Measurements from ENCODE around the gene TTN.

TTN gene

DNA sequence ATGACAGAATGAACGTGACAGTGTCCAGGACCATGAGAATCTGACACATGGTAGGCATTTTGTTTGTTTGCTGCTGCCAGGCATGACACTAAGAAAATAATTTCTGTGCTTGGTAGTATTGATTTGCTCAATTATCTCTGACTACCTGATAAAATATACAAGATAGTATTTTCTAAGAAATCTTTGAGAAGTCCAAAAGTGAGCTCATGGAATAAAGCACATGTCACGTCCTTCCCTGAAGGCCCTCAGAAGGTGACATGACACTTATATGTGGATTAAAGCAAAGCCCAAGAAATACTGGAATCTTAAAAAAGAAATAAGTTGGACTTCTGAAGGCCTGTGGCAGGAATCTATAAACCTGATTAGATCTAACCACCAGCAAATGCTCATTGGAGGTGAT lies 3.8 kb upstream of the TTN start:
- H3K9me3 ChIP-seq (ENCODE audit: control insufficient read depth, insufficient read depth, low read length), result no peaks in the 10 kb centered on the region
- H3K27me3 ChIP-seq (ENCODE audit: control insufficient read depth, insufficient read depth, low read length), result no peaks in the 10 kb centered on the region
- H3K4me1 ChIP-seq (ENCODE audit: control insufficient read depth, insufficient read depth, low read length), result no peaks in the 10 kb centered on the region
- H3K36me3 ChIP-seq (ENCODE audit: control insufficient read depth, insufficient read depth, low read length), result no peaks in the 10 kb centered on the region
- H3K27ac ChIP-seq (ENCODE audit: low read depth, low read length), result no peak overlapping the region
- H3K9ac ChIP-seq (ENCODE audit: low read depth, low read length), result no peak overlapping the region
- H3K4me3 ChIP-seq (ENCODE audit: low read depth, low read length), result no peak overlapping the region

DNA sequence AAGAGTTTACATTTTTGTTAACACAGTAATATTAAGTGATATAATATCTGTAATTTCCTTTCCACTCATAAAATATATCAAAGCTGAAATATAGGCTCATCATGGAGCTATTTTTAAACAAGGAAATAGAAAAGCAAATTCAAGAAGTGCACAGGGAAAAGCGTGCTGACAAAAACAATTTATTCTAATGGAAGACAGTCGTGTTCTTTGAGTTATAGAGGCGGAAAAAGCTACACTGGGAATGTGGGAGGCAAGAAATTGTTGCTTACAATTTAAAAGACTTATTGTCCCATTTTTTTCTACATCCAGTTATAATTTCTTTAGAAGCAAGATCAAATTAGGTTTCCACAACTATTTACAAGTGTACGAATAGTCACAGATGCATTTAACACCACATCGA lies 3.2 kb upstream of the TTN start:
- Histone ChIP-seq H3K27ac (ENCODE audit: low read depth, low read length) (no peak overlapping the region), H3K4me3 (ENCODE audit: low read depth, low read length) (no peak overlapping the region), H3K4me1 (ENCODE audit: control insufficient read depth, insufficient read depth, low read length) (no peaks in the 10 kb centered on the region), H3K9me3 (ENCODE audit: control insufficient read depth, insufficient read depth, low read length) (no peaks in the 10 kb centered on the region), H3K36me3 (ENCODE audit: control insufficient read depth, insufficient read depth, low read length) (no peaks in the 10 kb centered on the region), H3K27me3 (ENCODE audit: control insufficient read depth, insufficient read depth, low read length) (no peaks in the 10 kb centered on the region), H3K9ac (ENCODE audit: low read depth, low read length) (no peak overlapping the region)

DNA sequence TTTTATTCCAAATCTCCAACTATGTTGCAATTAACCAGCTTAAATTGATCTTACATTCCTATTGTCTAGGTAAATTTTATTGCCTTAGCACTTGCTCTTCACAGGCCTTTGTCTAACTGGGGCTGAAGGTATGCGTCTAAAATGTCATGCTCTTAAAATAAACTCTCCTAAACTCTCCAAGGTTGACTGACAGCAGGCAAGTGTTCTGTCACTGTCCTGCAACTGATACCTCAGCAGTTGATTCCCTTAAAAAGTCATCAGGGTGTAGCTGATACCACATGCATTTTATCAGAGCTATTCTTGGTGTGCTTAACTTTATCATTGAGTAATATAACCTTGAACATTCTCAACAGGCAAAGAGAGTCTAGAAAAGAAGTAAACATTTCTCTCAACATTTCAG lies 680 bp downstream of the TTN start:
- Histone ChIP-seq H3K27me3 (ENCODE audit: control insufficient read depth, insufficient read depth, low read length) (no peaks in the 10 kb centered on the region), H3K27ac (ENCODE audit: low read depth, low read length) (no peak overlapping the region), H3K36me3 (ENCODE audit: control insufficient read depth, insufficient read depth, low read length) (no peaks in the 10 kb centered on the region), H3K9me3 (ENCODE audit: control insufficient read depth, insufficient read depth, low read length) (no peaks in the 10 kb centered on the region), H3K9ac (ENCODE audit: low read depth, low read length) (no peak overlapping the region), H3K4me1 (ENCODE audit: control insufficient read depth, insufficient read depth, low read length) (no peaks in the 10 kb centered on the region), H3K4me3 (ENCODE audit: low read depth, low read length) (no peak overlapping the region)

DNA sequence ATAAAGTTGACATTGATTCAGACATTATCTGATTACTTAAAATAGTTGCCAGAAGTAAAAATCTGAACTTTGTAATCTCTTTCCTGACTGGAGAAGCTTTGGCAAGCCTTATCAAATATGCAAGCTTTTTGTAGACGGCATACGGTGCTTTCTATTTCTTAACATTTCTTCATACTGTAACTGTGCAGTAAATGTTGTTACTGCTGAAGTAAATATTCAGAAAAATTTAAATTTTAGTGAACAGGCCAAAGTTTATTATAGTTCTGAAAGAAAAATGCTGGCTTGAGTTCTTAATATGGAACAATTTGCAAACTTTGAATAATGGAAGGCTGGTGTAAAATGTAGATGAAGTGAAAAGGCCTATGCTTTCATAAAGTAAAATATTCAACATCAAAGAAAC lies 1.8 kb downstream of the TTN start:
- Histone ChIP-seq H3K36me3 (ENCODE audit: control insufficient read depth, insufficient read depth, low read length) (no peaks in the 10 kb centered on the region), H3K9me3 (ENCODE audit: control insufficient read depth, insufficient read depth, low read length) (no peaks in the 10 kb centered on the region), H3K4me1 (ENCODE audit: control insufficient read depth, insufficient read depth, low read length) (no peaks in the 10 kb centered on the region), H3K27ac (ENCODE audit: low read depth, low read length) (no peak overlapping the region), H3K4me3 (ENCODE audit: low read depth, low read length) (no peak overlapping the region), H3K27me3 (ENCODE audit: control insufficient read depth, insufficient read depth, low read length) (no peaks in the 10 kb centered on the region), H3K9ac (ENCODE audit: low read depth, low read length) (no peak overlapping the region)

DNA sequence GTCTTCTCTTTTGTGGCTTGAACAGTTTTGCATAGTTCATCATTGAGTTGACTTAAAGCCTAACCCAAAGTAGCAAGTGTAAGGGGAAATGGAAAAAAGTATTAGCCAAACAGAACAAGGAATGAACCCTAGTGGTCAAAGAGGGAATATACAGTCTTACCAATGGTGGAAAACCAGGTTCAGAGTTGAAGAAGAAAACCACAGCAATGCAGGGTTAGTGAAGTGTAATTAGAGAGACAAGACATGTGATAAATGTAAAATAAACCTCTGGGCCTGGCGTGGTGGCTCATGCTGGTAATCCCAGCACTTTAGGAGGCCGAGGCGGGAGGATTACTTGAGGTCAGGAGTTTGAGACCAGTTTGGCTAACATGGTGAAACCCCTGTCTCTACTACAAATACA lies 2.4 kb downstream of the TTN start:
- no peaks in the 10 kb centered on the region for H3K27me3 ChIP-seq (ENCODE audit: control insufficient read depth, insufficient read depth, low read length)
- H3K4me3 ChIP-seq (ENCODE audit: low read depth, low read length), result no peak overlapping the region
- no peak overlapping the region for H3K9ac ChIP-seq (ENCODE audit: low read depth, low read length)
- H3K36me3 ChIP-seq (ENCODE audit: control insufficient read depth, insufficient read depth, low read length), result no peaks in the 10 kb centered on the region
- no peaks in the 10 kb centered on the region for H3K4me1 ChIP-seq (ENCODE audit: control insufficient read depth, insufficient read depth, low read length)
- H3K9me3 ChIP-seq (ENCODE audit: control insufficient read depth, insufficient read depth, low read length), result no peaks in the 10 kb centered on the region
- H3K27ac ChIP-seq (ENCODE audit: low read depth, low read length), result no peak overlapping the region

DNA sequence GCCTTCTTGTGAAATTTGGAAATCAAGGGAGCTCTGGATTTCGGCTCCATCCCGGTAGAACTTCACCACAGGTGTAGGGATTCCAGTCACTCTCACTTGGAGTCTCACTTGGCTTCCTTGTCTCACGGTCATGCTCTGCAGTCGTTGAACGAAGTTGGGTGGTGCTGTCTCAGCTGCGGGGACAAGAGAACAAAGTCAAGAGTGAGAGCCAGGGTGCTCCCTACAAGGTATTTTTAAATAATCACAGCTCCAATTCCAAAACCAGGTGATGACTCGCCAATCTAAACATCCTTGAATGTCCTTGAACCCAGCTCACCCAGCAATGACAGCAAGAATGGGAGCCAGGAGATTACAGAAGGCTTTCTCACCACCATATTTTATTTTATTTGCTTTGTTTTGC lies 6.7 kb downstream of the TTN start:
- Histone ChIP-seq H3K27ac (ENCODE audit: low read depth, low read length) (no peak overlapping the region), H3K9me3 (ENCODE audit: control insufficient read depth, insufficient read depth, low read length) (no peaks in the 10 kb centered on the region), H3K27me3 (ENCODE audit: control insufficient read depth, insufficient read depth, low read length) (no peaks in the 10 kb centered on the region), H3K36me3 (ENCODE audit: control insufficient read depth, insufficient read depth, low read length) (no peaks in the 10 kb centered on the region), H3K4me3 (ENCODE audit: low read depth, low read length) (no peak overlapping the region), H3K9ac (ENCODE audit: low read depth, low read length) (no peak overlapping the region), H3K4me1 (ENCODE audit: control insufficient read depth, insufficient read depth, low read length) (peaks cover 5% of the 10 kb centered on the region)

DNA sequence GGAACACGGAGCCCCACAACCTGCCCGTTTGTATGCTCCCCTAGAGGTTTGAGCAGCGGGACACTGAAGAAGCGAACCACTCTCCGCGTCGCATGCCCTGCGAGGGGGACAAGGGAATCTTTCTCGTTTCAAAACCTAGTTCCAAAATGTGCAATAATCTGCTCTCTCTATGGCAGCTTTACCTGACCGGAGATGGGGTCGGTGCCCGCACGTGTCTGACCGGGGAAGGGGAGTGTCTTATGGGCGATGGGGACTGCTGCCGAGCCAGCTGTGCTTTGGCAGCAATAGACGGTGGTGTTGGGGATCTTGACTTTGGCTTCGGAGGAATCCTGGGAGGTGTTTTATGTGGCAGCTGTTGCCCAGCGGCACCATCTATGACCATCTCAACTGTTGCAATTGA lies 7.9 kb downstream of the TTN start:
- Histone ChIP-seq H3K4me1 (ENCODE audit: control insufficient read depth, insufficient read depth, low read length) (peaks cover 5% of the 10 kb centered on the region), H3K27ac (ENCODE audit: low read depth, low read length) (no peak overlapping the region), H3K4me3 (ENCODE audit: low read depth, low read length) (no peak overlapping the region), H3K27me3 (ENCODE audit: control insufficient read depth, insufficient read depth, low read length) (no peaks in the 10 kb centered on the region), H3K9ac (ENCODE audit: low read depth, low read length) (no peak overlapping the region), H3K36me3 (ENCODE audit: control insufficient read depth, insufficient read depth, low read length) (no peaks in the 10 kb centered on the region), H3K9me3 (ENCODE audit: control insufficient read depth, insufficient read depth, low read length) (no peaks in the 10 kb centered on the region)

DNA sequence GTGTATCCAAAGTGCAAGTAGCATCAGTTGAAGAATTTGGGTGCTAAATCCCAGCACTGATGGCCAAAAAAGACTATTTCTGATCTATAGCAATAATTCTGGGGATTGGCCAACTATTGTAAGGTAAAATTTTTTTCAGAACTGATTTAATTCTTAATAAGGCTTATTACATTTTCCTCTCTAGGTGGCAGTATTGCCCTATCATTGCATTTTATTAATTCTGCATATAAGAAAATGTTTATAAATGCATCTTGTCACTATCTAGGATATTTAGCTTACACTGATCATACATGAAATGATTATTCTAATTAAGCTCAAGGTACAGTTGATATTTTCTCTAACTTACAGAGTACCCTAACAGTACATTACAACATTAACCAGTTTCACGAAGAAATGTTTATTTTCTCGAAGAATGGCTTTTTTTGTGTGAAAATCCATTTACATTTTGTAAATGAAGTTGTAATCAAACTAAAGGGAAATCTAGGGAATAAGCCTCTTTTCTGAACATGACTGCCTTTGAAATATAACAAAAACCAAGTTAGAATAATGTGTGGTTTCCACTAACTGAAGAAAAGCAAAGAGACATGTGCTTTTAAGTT lies 11.0 kb downstream of the TTN start:
- Histone ChIP-seq H3K27ac (ENCODE audit: low read depth, low read length) (no peak overlapping the region), H3K9ac (ENCODE audit: low read depth, low read length) (no peak overlapping the region), H3K27me3 (ENCODE audit: control insufficient read depth, insufficient read depth, low read length) (no peaks in the 10 kb centered on the region), H3K36me3 (ENCODE audit: control insufficient read depth, insufficient read depth, low read length) (no peaks in the 10 kb centered on the region), H3K9me3 (ENCODE audit: control insufficient read depth, insufficient read depth, low read length) (no peaks in the 10 kb centered on the region), H3K4me1 (ENCODE audit: control insufficient read depth, insufficient read depth, low read length) (peaks cover 5% of the 10 kb centered on the region), H3K4me3 (ENCODE audit: low read depth, low read length) (no peak overlapping the region)

DNA sequence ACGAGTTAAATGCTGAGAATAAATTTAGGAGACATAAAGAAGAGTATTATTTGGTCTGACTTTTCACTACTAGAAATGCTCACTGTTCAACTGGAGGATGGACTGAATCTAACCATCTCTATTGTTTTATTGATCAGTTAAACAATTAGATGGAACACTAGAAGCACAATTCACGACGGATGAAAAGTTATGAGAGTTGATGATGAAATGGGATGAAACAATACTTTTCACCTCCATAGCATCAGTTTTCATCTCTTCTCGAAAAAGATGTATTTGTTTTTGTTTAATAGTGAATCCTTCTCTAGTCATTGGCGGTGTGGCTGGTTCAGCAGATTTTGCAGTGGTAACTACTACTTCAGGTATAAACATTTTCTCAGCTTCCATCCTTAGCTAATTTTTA lies 19.3 kb downstream of the TTN start:
- no peak overlapping the region for H3K4me3 ChIP-seq (ENCODE audit: low read depth, low read length)
- H3K27ac ChIP-seq (ENCODE audit: low read depth, low read length), result no peak overlapping the region
- no peaks in the 10 kb centered on the region for H3K36me3 ChIP-seq (ENCODE audit: control insufficient read depth, insufficient read depth, low read length)
- H3K9me3 ChIP-seq (ENCODE audit: control insufficient read depth, insufficient read depth, low read length), result no peaks in the 10 kb centered on the region
- H3K4me1 ChIP-seq (ENCODE audit: control insufficient read depth, insufficient read depth, low read length), result peaks cover 3% of the 10 kb centered on the region; the same call in 1 of the 2 replicates
- no peaks in the 10 kb centered on the region for H3K27me3 ChIP-seq (ENCODE audit: control insufficient read depth, insufficient read depth, low read length)
- no peak overlapping the region for H3K9ac ChIP-seq (ENCODE audit: low read depth, low read length)

DNA sequence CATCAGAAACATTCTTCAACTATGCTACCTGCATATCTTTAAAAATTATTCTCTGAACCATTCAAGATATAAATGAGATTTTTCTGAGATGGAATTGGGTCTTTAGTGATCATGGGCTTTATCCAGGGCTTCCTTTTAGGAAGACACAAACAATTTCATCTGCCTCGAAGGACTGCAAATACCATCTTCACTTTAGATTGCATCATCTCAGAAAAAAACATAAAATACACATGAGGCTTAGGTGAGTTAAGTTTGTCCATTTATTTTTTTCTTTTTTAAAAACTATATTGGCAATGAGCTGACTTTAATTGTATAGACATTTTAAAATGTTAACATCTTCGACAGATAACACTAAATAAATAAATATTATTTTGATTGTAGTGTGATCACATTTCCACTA lies 20.1 kb downstream of the TTN start:
- Histone ChIP-seq H3K9ac (ENCODE audit: low read depth, low read length) (no peak overlapping the region), H3K4me3 (ENCODE audit: low read depth, low read length) (no peak overlapping the region)

DNA sequence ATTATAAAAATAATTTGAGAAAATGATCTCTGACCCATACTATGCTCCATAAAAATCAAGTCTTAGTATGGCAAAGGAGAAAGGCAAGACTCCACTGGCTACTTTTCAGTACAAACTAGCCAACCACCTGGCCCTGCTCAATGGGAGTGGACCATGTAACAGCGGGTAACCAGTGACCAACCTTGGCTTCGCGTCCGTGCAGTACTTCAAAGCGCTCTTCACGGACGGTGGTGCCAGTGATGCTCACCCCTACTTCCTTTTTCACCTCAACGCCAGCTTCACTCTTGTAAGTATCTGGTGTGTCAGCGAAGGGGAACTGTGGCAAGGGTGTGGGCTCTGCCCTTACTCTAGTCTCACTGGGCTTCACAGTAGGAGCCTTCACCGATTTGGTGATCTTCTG lies 23.3 kb downstream of the TTN start:
- no peak overlapping the region for H3K9ac ChIP-seq (ENCODE audit: low read depth, low read length)
- H3K4me1 ChIP-seq (ENCODE audit: control insufficient read depth, insufficient read depth, low read length), result no peaks in the 10 kb centered on the region
- H3K9me3 ChIP-seq (ENCODE audit: control insufficient read depth, insufficient read depth, low read length), result no peaks in the 10 kb centered on the region
- no peak overlapping the region for H3K4me3 ChIP-seq (ENCODE audit: low read depth, low read length)
- H3K27me3 ChIP-seq (ENCODE audit: control insufficient read depth, insufficient read depth, low read length), result no peaks in the 10 kb centered on the region
- no peak overlapping the region for H3K27ac ChIP-seq (ENCODE audit: low read depth, low read length)
- H3K36me3 ChIP-seq (ENCODE audit: control insufficient read depth, insufficient read depth, low read length), result 0 out of 2 replicates have a peak, but pooled peaks cover 3% of the 10 kb centered on the region

More for the DNA sequence above, 20.1 kb downstream of the TTN start:
- Histone ChIP-seq H3K27ac (ENCODE audit: low read depth, low read length) (no peak overlapping the region), H3K4me1 (ENCODE audit: control insufficient read depth, insufficient read depth, low read length) (peaks cover 3% of the 10 kb centered on the region; the same call in 1 of the 2 replicates), H3K36me3 (ENCODE audit: control insufficient read depth, insufficient read depth, low read length) (0 out of 2 replicates have a peak, but pooled peaks cover 3% of the 10 kb centered on the region), H3K9me3 (ENCODE audit: control insufficient read depth, insufficient read depth, low read length) (no peaks in the 10 kb centered on the region), H3K27me3 (ENCODE audit: control insufficient read depth, insufficient read depth, low read length) (no peaks in the 10 kb centered on the region)

DNA sequence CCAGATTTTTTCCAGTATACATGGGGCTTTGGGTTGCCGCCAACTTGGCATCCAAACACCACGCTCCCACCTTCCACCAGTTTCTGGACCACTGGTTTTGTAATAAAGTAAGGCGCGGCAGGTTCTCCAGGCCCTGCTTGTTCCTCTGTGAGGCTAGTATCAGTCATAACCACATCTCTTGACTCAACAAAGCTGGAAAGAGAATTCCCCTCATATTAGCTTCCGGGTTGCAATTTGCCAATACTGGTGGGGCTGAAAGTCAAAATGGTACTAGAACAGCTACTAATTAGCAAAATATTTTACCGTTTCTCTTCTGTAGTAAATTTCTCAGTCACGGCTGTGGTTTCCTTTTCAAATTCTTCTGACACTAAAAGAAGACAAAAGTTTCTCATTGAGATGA lies 25.0 kb downstream of the TTN start:
- Histone ChIP-seq H3K4me1 (ENCODE audit: control insufficient read depth, insufficient read depth, low read length) (no peaks in the 10 kb centered on the region), H3K27me3 (ENCODE audit: control insufficient read depth, insufficient read depth, low read length) (no peaks in the 10 kb centered on the region), H3K27ac (ENCODE audit: low read depth, low read length) (no peak overlapping the region), H3K4me3 (ENCODE audit: low read depth, low read length) (no peak overlapping the region), H3K9ac (ENCODE audit: low read depth, low read length) (no peak overlapping the region), H3K36me3 (ENCODE audit: control insufficient read depth, insufficient read depth, low read length) (0 out of 2 replicates have a peak, but pooled peaks cover 3% of the 10 kb centered on the region), H3K9me3 (ENCODE audit: control insufficient read depth, insufficient read depth, low read length) (no peaks in the 10 kb centered on the region)
